ENCODE measurements around the gene ATP2A3.
A peak's percentile ranks its signal among the peaks of the same experiment; 100 is the strongest.

The ATP2A3 gene

GRCh38 chr17:4005296-4006164 lies 41.3 kb upstream of the ATP2A3 start:
- Histone ChIP-seq H3K4me2 (peak overlapping the region; percentile 96), H3K36me3 (peaks cover 15% of the 10 kb centered on the region; the same call in 1 of the 2 replicates), H3K4me1 (peaks cover 86% of the 10 kb centered on the region), H3K9me3 (no peaks in the 10 kb centered on the region), H3K9ac (peak overlapping the region; percentile 17), H3K27ac (peak overlapping the region; percentile 12; the same call in 1 of the 2 replicates), H3K4me3 (no peak overlapping the region), H3K27me3 (no peaks in the 10 kb centered on the region), H4K20me1 (peaks cover 31% of the 10 kb centered on the region)
- no peak for TF ChIP-seq Cebpa-rat (IDR thresholded peaks at IDR 0.05)

GRCh38 chr17:4004517-4005295 lies 40.5 kb upstream of the ATP2A3 start:
- Histone ChIP-seq H3K4me2 (peak overlapping the region; percentile 96), H3K4me1 (peaks cover 80% of the 10 kb centered on the region), H3K9ac (peak overlapping the region; percentile 17; the same call in 1 of the 2 replicates), H4K20me1 (peaks cover 31% of the 10 kb centered on the region), H3K27ac (peak overlapping the region; percentile 12; the same call in 1 of the 2 replicates), H3K36me3 (peaks cover 9% of the 10 kb centered on the region; the same call in 1 of the 2 replicates), H3K4me3 (no peak overlapping the region), H3K27me3 (no peaks in the 10 kb centered on the region), H3K9me3 (no peaks in the 10 kb centered on the region)
- no peak for TF ChIP-seq Cebpa-rat (IDR thresholded peaks at IDR 0.05)

GRCh38 chr17:4003501-4004421 lies 39.5 kb upstream of the ATP2A3 start:
- Histone ChIP-seq H3K27ac (peak overlapping the region; percentile 22; the same call in 1 of the 2 replicates), H3K4me2 (peak overlapping the region; percentile 96)

GRCh38 chr17:4003131-4003500 lies 38.9 kb upstream of the ATP2A3 start:
- peaks cover 64% of the 10 kb centered on the region for H3K4me1 ChIP-seq
- no peaks in the 10 kb centered on the region for H3K9me3 ChIP-seq
- H4K20me1 ChIP-seq: peaks cover 31% of the 10 kb centered on the region
- H3K4me2 ChIP-seq: peak overlapping the region; percentile 96
- H3K4me3 ChIP-seq: no peak overlapping the region
- no peaks in the 10 kb centered on the region for H3K27me3 ChIP-seq
- H3K27ac ChIP-seq: no peak overlapping the region
- 0 out of 2 replicates have a peak overlapping the region, but pooled peaks have one; percentile 24 for H3K9ac ChIP-seq
- H3K36me3 ChIP-seq: no peaks in the 10 kb centered on the region
- no peak for TF ChIP-seq Cebpa-rat (IDR thresholded peaks at IDR 0.05)

More at GRCh38 chr17:4003501-4004421, 39.5 kb upstream of the ATP2A3 start:
- Histone ChIP-seq H3K36me3 (no peaks in the 10 kb centered on the region), H3K4me3 (no peak overlapping the region), H3K9me3 (no peaks in the 10 kb centered on the region), H3K27me3 (no peaks in the 10 kb centered on the region), H3K9ac (0 out of 2 replicates have a peak overlapping the region, but pooled peaks have one; percentile 24), H4K20me1 (peaks cover 31% of the 10 kb centered on the region), H3K4me1 (peaks cover 71% of the 10 kb centered on the region)
- no peak for TF ChIP-seq Cebpa-rat (IDR thresholded peaks at IDR 0.05)

- H3K4me1 ChIP-seq: peaks cover 44% of the 10 kb centered on the region
- H3K27ac ChIP-seq: no peak overlapping the region
- H3K4me3 ChIP-seq: no peak overlapping the region
- peaks cover 13% of the 10 kb centered on the region for H4K20me1 ChIP-seq
- no peaks in the 10 kb centered on the region for H3K27me3 ChIP-seq
- peaks cover 6% of the 10 kb centered on the region; the same call in 1 of the 2 replicates for H3K9me3 ChIP-seq
- no peaks in the 10 kb centered on the region for H3K36me3 ChIP-seq
- no peak for TF ChIP-seq Cebpa-rat (IDR thresholded peaks at IDR 0.05)
- H3K4me2 ChIP-seq: no peak overlapping the region
- H3K9ac ChIP-seq: no peak overlapping the region
These were observed 36.9 kb upstream of the ATP2A3 start for GRCh38 chr17:4001048-4001590.

- H3K27ac ChIP-seq: no peak overlapping the region
- H3K27me3 ChIP-seq: no peaks in the 10 kb centered on the region
- H3K9me3 ChIP-seq: peaks cover 14% of the 10 kb centered on the region
- TF ChIP-seq Cebpa-rat (IDR thresholded peaks at IDR 0.05): no peak
- no peak overlapping the region for H3K4me2 ChIP-seq
- H3K36me3 ChIP-seq: no peaks in the 10 kb centered on the region
- no peak overlapping the region for H3K4me3 ChIP-seq
- H3K9ac ChIP-seq: no peak overlapping the region
- peaks cover 17% of the 10 kb centered on the region for H3K4me1 ChIP-seq
- no peaks in the 10 kb centered on the region for H4K20me1 ChIP-seq
These were observed 34.2 kb upstream of the ATP2A3 start for GRCh38 chr17:3998436-3998835.

GRCh38 chr17:3995067-3995466 lies 30.8 kb upstream of the ATP2A3 start:
- TF ChIP-seq Cebpa-rat (IDR thresholded peaks at IDR 0.05): no peak
- H3K9me3 ChIP-seq: peaks cover 14% of the 10 kb centered on the region
- no peak overlapping the region for H3K4me3 ChIP-seq

GRCh38 chr17:3994221-3994576 lies 30.0 kb upstream of the ATP2A3 start:
- no peaks in the 10 kb centered on the region for H3K27me3 ChIP-seq
- H3K27ac ChIP-seq: no peak overlapping the region
- H3K9ac ChIP-seq: no peak overlapping the region
- H3K36me3 ChIP-seq: no peaks in the 10 kb centered on the region
- H3K4me2 ChIP-seq: no peak overlapping the region
- H4K20me1 ChIP-seq: no peaks in the 10 kb centered on the region
- no peaks in the 10 kb centered on the region for H3K4me1 ChIP-seq
- H3K4me3 ChIP-seq: no peak overlapping the region
- H3K9me3 ChIP-seq: peaks cover 14% of the 10 kb centered on the region
- TF ChIP-seq Cebpa-rat (IDR thresholded peaks at IDR 0.05): no peak

More at GRCh38 chr17:3995067-3995466, 30.8 kb upstream of the ATP2A3 start:
- Histone ChIP-seq H3K4me1 (no peaks in the 10 kb centered on the region), H3K9ac (no peak overlapping the region), H4K20me1 (no peaks in the 10 kb centered on the region), H3K36me3 (no peaks in the 10 kb centered on the region), H3K27me3 (no peaks in the 10 kb centered on the region), H3K4me2 (no peak overlapping the region), H3K27ac (no peak overlapping the region)

All from BLaER1 (cell line).